Measurements from ENCODE around the gene PPM1H. TPM values are rescaled to one million over a fixed set of nuclear protein-coding genes. Genes with fewer than 3 reads are reported as not detected.

The PPM1H gene
- total RNA-seq: 1 to 10 TPM; 1.4 to 4.9 (median 2.4) TPM

DNA sequence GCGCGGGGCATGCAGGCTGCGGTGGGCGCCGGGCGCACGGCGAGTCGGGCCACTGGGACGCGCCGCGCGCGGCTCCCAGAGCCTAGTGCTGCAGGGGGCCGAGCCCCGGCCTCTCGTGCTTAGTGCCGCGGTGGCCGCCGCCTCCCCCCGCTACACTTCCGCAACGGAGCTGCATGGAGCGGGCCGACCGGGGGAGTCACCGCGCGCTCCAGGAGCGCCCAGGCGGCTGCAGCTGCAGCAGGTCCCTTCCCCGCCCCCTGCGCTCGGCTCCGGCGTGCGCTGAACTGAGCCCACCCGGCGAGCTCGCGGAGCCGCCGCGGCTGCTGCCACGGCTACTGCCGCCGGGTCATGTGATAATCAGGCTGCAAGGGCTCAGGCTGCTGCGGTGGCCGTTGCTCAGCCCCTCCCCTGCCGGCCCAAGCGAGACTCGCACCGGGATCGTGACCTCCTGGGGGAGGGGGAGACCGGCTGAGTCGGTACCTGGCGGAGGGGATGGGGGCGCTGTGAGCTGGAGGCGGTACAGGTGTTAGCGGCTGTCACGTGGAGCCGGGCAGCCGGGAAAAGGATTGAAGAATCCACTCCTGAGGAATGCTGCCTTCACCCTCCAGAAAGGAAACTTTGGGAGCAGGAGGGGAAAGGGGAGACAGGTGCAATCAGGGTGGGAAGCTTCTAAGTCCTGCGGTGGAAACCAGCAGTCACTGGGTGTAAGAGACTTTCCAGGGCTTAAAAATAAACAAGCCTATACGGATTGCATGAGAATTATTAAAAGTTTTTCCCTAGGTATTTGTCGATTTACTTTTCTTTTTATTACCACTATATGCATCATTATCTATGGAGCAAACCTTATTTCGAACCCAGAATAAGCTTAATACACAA lies at the start of gene PPM1H:
Gene PPM1H, minus strand, starts transcription at position 352 of the 876 bp plus-strand sequence. CDS start 414 bp downstream, outside the sequence.
- DNase-seq (ENCODE audit: low spot score) (peak; percentile 29), ATAC-seq (ENCODE audit: low FRiP score) (peak; percentile 74)
- TF ChIP-seq, protein P1, sequence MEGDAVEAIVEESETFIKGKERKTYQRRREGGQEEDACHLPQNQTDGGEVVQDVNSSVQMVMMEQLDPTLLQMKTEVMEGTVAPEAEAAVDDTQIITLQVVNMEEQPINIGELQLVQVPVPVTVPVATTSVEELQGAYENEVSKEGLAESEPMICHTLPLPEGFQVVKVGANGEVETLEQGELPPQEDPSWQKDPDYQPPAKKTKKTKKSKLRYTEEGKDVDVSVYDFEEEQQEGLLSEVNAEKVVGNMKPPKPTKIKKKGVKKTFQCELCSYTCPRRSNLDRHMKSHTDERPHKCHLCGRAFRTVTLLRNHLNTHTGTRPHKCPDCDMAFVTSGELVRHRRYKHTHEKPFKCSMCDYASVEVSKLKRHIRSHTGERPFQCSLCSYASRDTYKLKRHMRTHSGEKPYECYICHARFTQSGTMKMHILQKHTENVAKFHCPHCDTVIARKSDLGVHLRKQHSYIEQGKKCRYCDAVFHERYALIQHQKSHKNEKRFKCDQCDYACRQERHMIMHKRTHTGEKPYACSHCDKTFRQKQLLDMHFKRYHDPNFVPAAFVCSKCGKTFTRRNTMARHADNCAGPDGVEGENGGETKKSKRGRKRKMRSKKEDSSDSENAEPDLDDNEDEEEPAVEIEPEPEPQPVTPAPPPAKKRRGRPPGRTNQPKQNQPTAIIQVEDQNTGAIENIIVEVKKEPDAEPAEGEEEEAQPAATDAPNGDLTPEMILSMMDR (IDR thresholded peaks at IDR 0.05): no peak

GRCh38 chr12:62983594-62983993 lies 48.6 kb upstream of the PPM1H start:
- TF ChIP-seq, protein P1 (IDR thresholded peaks at IDR 0.05): no peak
- DNase-seq (ENCODE audit: low spot score) (no peak), ATAC-seq (ENCODE audit: low FRiP score) (no peak)

- TF ChIP-seq, protein P1 (IDR thresholded peaks at IDR 0.05): no peak
- no peak for ATAC-seq (ENCODE audit: low FRiP score)
- DNase-seq (ENCODE audit: low spot score): no peak
Measured at GRCh38 chr12:62978768-62979167, 43.8 kb upstream of the PPM1H start.

DNA sequence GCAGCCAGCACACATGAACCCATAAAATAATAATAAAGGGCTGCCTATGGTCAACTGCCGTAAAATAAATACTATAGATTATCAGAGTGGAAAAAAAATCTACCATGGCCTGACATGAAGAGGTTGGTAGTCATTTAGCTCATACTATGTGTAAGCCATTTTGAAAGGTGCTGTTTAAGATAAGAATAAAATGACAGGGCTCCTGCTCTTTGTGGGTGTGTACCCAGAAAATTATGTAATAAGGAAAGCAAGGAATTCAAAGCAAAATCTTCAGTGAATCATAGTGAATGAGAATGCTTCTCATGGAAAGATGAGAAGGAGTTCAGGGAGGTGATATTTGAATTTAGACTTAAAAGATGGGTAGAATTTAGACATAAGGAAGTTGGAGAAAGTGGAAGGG lies 42.9 kb upstream of the PPM1H start:
- DNase-seq (ENCODE audit: low spot score): no peak
- no peak for ATAC-seq (ENCODE audit: low FRiP score)
- TF ChIP-seq, protein P1 (IDR thresholded peaks at IDR 0.05): no peak

DNA sequence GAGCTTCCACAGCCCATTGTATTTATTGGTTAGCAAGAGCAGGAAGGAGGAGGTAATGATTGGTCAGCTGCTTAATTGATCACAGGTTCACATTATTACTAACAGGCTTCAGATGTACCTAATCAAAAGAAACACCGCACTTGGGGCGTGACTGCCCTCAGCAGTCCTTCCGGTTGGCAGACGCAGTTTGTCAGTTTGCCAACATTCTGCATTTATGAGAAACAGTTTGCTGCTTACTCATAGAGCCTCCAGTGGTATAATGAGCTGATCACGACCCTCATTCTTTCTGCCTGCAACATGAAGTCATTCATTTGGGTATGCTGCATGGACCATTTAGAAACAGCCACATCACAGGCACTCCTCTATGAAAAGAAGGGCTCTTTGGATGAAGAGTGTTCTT lies 42.5 kb upstream of the PPM1H start:
- no peak for DNase-seq (ENCODE audit: low spot score)
- TF ChIP-seq, protein P1 (IDR thresholded peaks at IDR 0.05): no peak
- no peak for ATAC-seq (ENCODE audit: low FRiP score)

DNA sequence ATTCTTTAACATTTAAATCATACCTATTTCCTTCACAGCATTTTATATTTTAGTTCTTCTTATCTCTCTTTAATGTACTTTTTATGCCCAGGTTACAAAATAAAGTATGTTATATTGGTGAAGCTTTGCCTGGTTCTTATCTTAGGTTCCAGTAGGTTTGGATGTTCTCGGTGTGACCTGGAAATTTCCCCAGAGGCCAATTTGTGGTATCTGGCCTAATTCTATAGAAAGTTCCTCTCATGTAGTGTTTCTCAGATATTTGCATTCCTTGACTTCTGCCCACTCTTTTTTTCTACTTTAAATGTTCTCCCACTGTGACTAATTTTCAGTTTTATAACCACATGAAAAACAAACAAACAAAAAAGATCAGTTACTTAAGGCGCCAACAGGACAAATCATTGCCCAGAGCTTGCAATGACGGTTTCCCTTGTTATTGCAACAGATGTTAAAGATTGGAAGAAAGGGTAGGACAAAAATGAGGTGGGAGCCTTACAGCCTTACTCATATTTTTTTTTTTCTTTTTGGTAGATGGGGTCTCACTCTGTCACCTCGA lies 41.2 kb upstream of the PPM1H start:
- TF ChIP-seq, protein P1 (IDR thresholded peaks at IDR 0.05): no peak
- ATAC-seq (ENCODE audit: low FRiP score) (no peak), DNase-seq (ENCODE audit: low spot score) (no peak)

All from omental fat pad (tissue), 4 donors.